Glutamatergic neuron (in vitro differentiated cells): ENCODE measurements around the gene GAST. TPM values are rescaled to one million over a fixed set of nuclear protein-coding genes. Genes with fewer than 3 reads are reported as not detected.
A peak's percentile ranks its signal among the peaks of the same experiment; 100 is the strongest.
"Not testable (repeated sequence)": the region's sequence is repeated elsewhere in the genome, so short reads cannot be mapped to it uniquely, and the experiment has no call there.

Experiments
- DNase-seq: peaks from one replicate; pipeline ENCODE4 v3.0.0; 2022
- H3K27ac Mint-ChIP-seq: one replicate; pipeline ENCODE4 v1.8.0; 2020; ENCODE audit warnings: mild to moderate bottlenecking, mixed read lengths, inconsistent platforms; ENCODE audit not compliant: unreplicated experiment
- H3K27me3 Mint-ChIP-seq: one replicate; pipeline ENCODE4 v1.8.0; 2020; ENCODE audit warnings: mild to moderate bottlenecking, moderate library complexity, mixed read lengths, inconsistent platforms; ENCODE audit not compliant: unreplicated experiment
- H3K36me3 Mint-ChIP-seq: one replicate; pipeline ENCODE4 v1.8.0; 2020; ENCODE audit warnings: mild to moderate bottlenecking, mixed read lengths, inconsistent platforms; ENCODE audit not compliant: unreplicated experiment
- H3K4me1 Mint-ChIP-seq: one replicate; pipeline ENCODE4 v1.8.0; 2020; ENCODE audit warnings: mild to moderate bottlenecking, low read depth, mixed read lengths, inconsistent platforms; ENCODE audit not compliant: unreplicated experiment
- H3K4me3 Mint-ChIP-seq: one replicate; pipeline ENCODE4 v1.8.0; 2020; ENCODE audit warnings: mild to moderate bottlenecking, mixed read lengths, inconsistent platforms; ENCODE audit not compliant: unreplicated experiment
- H3K9me3 Mint-ChIP-seq: one replicate; pipeline ENCODE4 v1.8.0; 2020; ENCODE audit warnings: mild to moderate bottlenecking, moderate library complexity, mixed read lengths, inconsistent platforms; ENCODE audit not compliant: unreplicated experiment
- CTCF ChIP-seq: fragments of 200-600 bp; sonication (generic); IDR thresholded peaks from one replicate; pipeline ENCODE4 v1.5.0; 2021; ENCODE audit not compliant: partially characterized antibody, unreplicated experiment
- total RNA-seq: library from RNA; stranded (reverse); fragmentation: NEBNext Ultra II Directional; extraction: Animal tissue kit (Norgen Biotek cat#: 25700); gene quantifications from one replicate; pipeline ENCODE4 v1.2.1, GENCODE V29; 2021; ENCODE audit not compliant: unreplicated experiment

Gene GAST
- total RNA-seq, 1 donor from 2014 or later: not detected

- TF ChIP-seq CTCF: no peak
- H3K27ac Mint-ChIP-seq: no peak overlapping the region
- peaks cover 5% of the 10 kb centered on the region for H3K36me3 Mint-ChIP-seq
- H3K4me1 Mint-ChIP-seq: peaks cover 12% of the 10 kb centered on the region
- DNase-seq: no peak
- peak overlapping the region; percentile 18 for H3K4me3 Mint-ChIP-seq
- H3K27me3 Mint-ChIP-seq: peaks cover 12% of the 10 kb centered on the region
- peaks cover 21% of the 10 kb centered on the region for H3K9me3 Mint-ChIP-seq
Measured at GRCh38 chr17:41692722-41693521, 19.2 kb upstream of the GAST start.

- no peaks in the 10 kb centered on the region for H3K36me3 Mint-ChIP-seq
- DNase-seq: no peak
- H3K9me3 Mint-ChIP-seq: peaks cover 5% of the 10 kb centered on the region
- H3K27ac Mint-ChIP-seq: no peak overlapping the region
- no peak for TF ChIP-seq CTCF
- no peak overlapping the region for H3K4me3 Mint-ChIP-seq
- H3K27me3 Mint-ChIP-seq: peaks cover 3% of the 10 kb centered on the region
- H3K4me1 Mint-ChIP-seq: peaks cover 10% of the 10 kb centered on the region
Measured at GRCh38 chr17:41695134-41695661, 16.9 kb upstream of the GAST start.

- TF ChIP-seq CTCF: peak; percentile 83
- no peak overlapping the region for H3K4me3 Mint-ChIP-seq
- H3K27ac Mint-ChIP-seq: peak overlapping the region; percentile 43
- H3K27me3 Mint-ChIP-seq: peaks cover 5% of the 10 kb centered on the region
- DNase-seq: peak; percentile 78
- H3K4me1 Mint-ChIP-seq: peaks cover 10% of the 10 kb centered on the region
- peaks cover 4% of the 10 kb centered on the region for H3K9me3 Mint-ChIP-seq
- H3K36me3 Mint-ChIP-seq: no peaks in the 10 kb centered on the region
Measured at GRCh38 chr17:41695954-41696757, 16.0 kb upstream of the GAST start.

- DNase-seq: no peak
- no peaks in the 10 kb centered on the region for H3K36me3 Mint-ChIP-seq
- peaks cover 5% of the 10 kb centered on the region for H3K27me3 Mint-ChIP-seq
- peaks cover 2% of the 10 kb centered on the region for H3K9me3 Mint-ChIP-seq
- TF ChIP-seq CTCF: no peak
- H3K27ac Mint-ChIP-seq: no peak overlapping the region
- peaks cover 5% of the 10 kb centered on the region for H3K4me1 Mint-ChIP-seq
- H3K4me3 Mint-ChIP-seq: no peak overlapping the region
Measured at GRCh38 chr17:41697122-41697962, 14.8 kb upstream of the GAST start.

- H3K27ac Mint-ChIP-seq, H3K36me3 Mint-ChIP-seq, H3K9me3 Mint-ChIP-seq, DNase-seq, H3K4me3 Mint-ChIP-seq, H3K27me3 Mint-ChIP-seq: not testable (repeated sequence)
- H3K4me1 Mint-ChIP-seq: peaks cover 12% of the 10 kb centered on the region
Measured at GRCh38 chr17:41700843-41701242, 11.3 kb upstream of the GAST start.
